Mucosa of descending colon (tissue), 3 donors: ENCODE data around the gene ATP5PD. TPM values are rescaled to one million over a fixed set of nuclear protein-coding genes. Genes with fewer than 3 reads are reported as not detected.

Experiments used
- ATAC-seq: fragments of 200-7000 bp; cut with Tn5 transposase; one replicate; pipeline ENCODE4 v1.9.1; 2020; ENCODE audit warnings: mild to moderate bottlenecking, moderate library complexity
- DNase-seq, 3 donors: peaks; one replicate each; pipeline ENCODE4 v3.0.0-alpha.2; 2020
- H3K36me3 ChIP-seq: fragments of 200-600 bp; one replicate; pipeline ENCODE4 v1.8.0; 2021; ENCODE audit warnings: low read depth, mild to moderate bottlenecking
- H3K4me1 ChIP-seq: fragments of 200-600 bp; one replicate; pipeline ENCODE4 v1.8.0; 2021; ENCODE audit warnings: low read depth, mild to moderate bottlenecking
- H3K4me3 ChIP-seq: fragments of 200-600 bp; one replicate; pipeline ENCODE4 v1.8.0; 2021; ENCODE audit warnings: mild to moderate bottlenecking
- H3K9me3 ChIP-seq: fragments of 200-600 bp; one replicate; pipeline ENCODE4 v1.8.0; 2021; ENCODE audit warnings: mild to moderate bottlenecking
- CTCF ChIP-seq: fragments of 200-600 bp; IDR thresholded peaks from one replicate; pipeline ENCODE4 v1.8.0; 2022; ENCODE audit warnings: antibody characterized with exemption, mild to moderate bottlenecking
- intact Hi-C, 2 donors: fragments of 100-400 bp; cut with DNase I in 1 of 2; cut with micrococcal nuclease in 1 of 2; formaldehyde crosslinking; loops; one replicate each; pipeline versions ENCODE4 v1.11.0 to v1.11.1; 2022; cut with DNase I, micrococcal nuclease
- total RNA-seq, 3 donors: library from RNA; stranded (reverse); fragmentation: NEBNext Ultra II Directional in 2 of 3; extraction: Animal tissue kit (Norgen Biotek cat#: 25700) in 2 of 3; gene quantifications; one replicate each; pipeline versions ENCODE4 v1.2.1 to v1.2.4, GENCODE V29; 2021 to 2023
- donor health status: DM: no; HTN: no; CAD: no; lungs with moderate emphysema.
- donor health status: DM: no; HTN: no; CAD: no.
- donor health status: DM: no; HTN: yes; CAD: no.

ATP5PD gene
- total RNA-seq, 3 donors from 2014 or later = 292 to 362 (median 338) TPM

- Histone ChIP-seq H3K36me3 (no peaks in the 10 kb centered on the region), H3K9me3 (no peaks in the 10 kb centered on the region), H3K4me3 (no peak overlapping the region), H3K4me1 (no peaks in the 10 kb centered on the region)
- TF ChIP-seq CTCF = no peak
- peak; percentile 20 for ATAC-seq
- intact Hi-C loops = no loop called here
- DNase-seq = no peak
Measured at GRCh38 chr17:75065562-75066151, 18.9 kb upstream of the ATP5PD start.

GRCh38 chr17:75064867-75065561 is 18.2 kb upstream of the ATP5PD start:
- no peak for ATAC-seq
- Histone ChIP-seq H3K9me3 (no peaks in the 10 kb centered on the region), H3K4me1 (no peaks in the 10 kb centered on the region), H3K4me3 (no peak overlapping the region), H3K36me3 (peaks cover 1% of the 10 kb centered on the region)
- intact Hi-C loops = no loop called here
- no peak for TF ChIP-seq CTCF
- DNase-seq = no peak

- Histone ChIP-seq H3K4me3 (no peak overlapping the region), H3K4me1 (no peaks in the 10 kb centered on the region), H3K36me3 (peaks cover 4% of the 10 kb centered on the region), H3K9me3 (no peaks in the 10 kb centered on the region)
- ATAC-seq (no peak), DNase-seq (no peak)
- intact Hi-C loops = no loop called here
- TF ChIP-seq CTCF = no peak
Measured at GRCh38 chr17:75064460-75064859, 17.7 kb upstream of the ATP5PD start.

- Histone ChIP-seq H3K4me3 (no peak overlapping the region), H3K36me3 (peaks cover 4% of the 10 kb centered on the region), H3K9me3 (no peaks in the 10 kb centered on the region), H3K4me1 (no peaks in the 10 kb centered on the region)
- ATAC-seq (no peak), DNase-seq (no peak)
- no peak for TF ChIP-seq CTCF
- intact Hi-C loops = no loop called here
Measured at GRCh38 chr17:75064040-75064439, 17.3 kb upstream of the ATP5PD start.

- DNase-seq = no peak
- Histone ChIP-seq H3K4me3 (no peak overlapping the region), H3K36me3 (peaks cover 4% of the 10 kb centered on the region), H3K4me1 (no peaks in the 10 kb centered on the region), H3K9me3 (no peaks in the 10 kb centered on the region)
- no peak for TF ChIP-seq CTCF
- no peak for ATAC-seq
- intact Hi-C loops = no loop called here
Measured at GRCh38 chr17:75063626-75064025, 16.9 kb upstream of the ATP5PD start.
